GM21619 (cell line): ENCODE data around the gene SF3A2.

Source experiments
- ATAC-seq: cut with Tn5 transposase; IDR thresholded peaks from one replicate; pipeline ENCODE4 v1.9.1; 2021; ENCODE audit not compliant: unreplicated experiment

Gene SF3A2

DNA sequence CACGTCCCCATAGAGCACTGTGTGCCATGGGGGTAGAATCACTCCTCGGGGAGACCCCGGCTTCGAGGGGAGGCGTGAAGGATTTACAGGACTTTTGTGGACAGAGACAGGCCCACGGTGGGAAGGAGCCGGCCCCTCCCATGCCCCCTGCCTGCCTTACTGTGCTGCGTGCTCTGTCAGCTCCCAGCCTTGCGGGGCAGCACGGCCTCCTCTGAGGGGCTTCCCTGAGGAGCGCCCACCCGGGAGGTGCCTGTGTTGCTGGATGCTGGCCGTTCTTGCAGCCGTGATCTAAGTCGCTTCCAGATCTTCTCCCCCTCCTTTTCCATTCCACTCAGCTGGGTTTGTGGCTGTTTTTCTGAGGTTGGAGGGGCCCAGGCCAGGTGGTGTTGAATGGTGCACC, 29.6 kb upstream of the SF3A2 start:
- ATAC-seq: no peak

DNA sequence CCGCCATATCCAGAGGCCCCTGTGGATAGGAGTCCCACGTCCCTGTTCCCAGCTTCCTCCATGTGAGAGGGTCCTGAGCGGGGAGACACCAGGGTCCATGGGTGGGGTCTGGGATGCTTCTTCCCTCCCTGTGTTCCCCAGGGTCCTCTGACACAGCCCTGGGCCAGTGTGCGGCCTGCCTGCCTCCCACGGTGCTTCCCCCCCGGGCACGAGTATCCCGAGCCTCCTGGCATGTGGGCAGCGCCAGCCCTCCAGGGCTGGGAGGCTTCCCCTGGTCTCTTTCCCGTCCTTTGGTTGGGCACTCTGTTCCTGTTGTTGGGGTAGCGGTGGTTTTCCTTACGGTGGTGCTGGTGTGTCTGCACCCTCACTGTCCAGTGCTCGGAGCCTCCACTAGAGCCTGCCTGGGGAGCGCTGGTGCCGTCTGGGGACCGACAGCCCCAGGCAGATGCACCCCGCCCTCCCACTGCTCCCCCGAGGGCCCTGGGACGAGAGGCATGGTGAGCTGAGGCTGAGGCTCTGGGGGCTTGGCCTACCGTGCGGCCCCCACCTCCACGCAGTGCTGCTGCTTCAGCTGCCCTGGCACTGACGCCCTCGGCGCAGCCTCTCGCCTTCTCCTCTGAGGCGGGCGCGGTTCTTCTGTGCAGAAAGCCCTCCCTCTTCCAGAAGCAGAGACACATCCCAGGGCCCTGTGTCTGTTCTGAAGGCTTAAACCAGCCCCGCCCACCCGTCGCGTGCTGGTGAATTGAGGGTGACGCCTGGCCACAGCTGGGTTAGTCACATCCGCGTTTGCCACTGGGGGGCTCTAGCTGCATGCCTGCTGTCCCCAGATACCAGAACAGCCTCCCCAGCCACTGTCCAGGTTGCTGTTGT, 28.4 kb upstream of the SF3A2 start:
- no peak for ATAC-seq

DNA sequence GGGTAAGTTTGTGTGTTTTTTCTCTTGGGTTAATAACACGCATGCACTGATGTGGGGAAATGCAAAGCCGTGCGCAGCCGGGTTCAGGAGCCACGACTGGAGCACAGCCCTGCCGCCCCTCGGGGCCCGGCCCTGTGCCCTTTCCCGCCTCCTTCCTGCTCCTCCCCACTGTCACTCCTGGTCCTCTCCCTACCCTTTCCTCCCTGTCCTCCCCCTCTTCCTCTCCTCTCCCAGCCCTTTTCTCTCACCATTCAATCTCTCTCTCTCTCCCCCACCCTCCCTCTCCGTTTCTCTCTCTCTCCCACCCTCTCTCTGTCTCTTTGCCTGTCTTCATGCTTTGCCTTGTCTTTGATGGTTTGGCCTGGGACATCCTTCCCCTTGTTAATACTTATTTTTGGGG, 27.6 kb upstream of the SF3A2 start:
- ATAC-seq: no peak

DNA sequence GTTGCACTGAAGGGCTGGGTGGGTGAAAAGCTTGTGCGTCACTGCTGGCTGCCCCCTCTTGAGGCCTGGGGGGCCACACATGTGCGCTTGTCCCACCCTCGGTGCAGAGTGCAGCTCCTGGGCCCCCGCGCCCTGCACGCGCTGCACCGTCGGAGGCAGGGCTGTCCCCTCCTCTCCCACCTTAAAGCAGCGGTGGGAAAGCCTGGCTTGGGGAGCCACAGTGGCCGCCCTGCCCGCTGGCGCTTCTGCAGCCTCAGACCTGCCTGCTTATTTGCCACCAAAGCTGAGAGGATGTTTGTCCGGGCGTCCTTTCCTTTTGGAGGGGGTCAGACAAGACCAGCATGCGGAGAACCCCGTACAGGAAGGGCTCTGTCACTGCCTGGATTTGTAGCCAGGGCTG, 27.2 kb upstream of the SF3A2 start:
- no peak for ATAC-seq

DNA sequence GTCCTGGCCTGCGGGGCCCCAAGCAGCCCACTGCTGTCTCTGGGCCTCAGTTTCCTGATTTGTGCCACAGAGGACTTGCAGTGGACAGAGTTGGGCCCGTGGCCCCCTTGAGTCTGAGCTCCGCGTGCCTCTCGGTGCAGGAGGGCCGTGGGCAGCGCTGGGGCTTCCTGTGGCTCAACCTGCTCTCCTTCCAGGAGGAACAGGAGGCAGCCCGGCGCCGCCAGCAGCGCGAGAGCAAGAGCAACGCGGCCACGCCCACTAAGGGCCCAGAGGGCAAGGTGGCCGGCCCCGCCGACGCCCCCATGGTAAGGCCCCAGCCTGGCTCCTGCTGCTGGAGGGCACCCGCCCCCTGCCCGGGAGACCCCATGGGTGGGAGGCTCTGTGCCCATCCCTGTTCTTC, 26.4 kb upstream of the SF3A2 start:
- ATAC-seq: no peak

DNA sequence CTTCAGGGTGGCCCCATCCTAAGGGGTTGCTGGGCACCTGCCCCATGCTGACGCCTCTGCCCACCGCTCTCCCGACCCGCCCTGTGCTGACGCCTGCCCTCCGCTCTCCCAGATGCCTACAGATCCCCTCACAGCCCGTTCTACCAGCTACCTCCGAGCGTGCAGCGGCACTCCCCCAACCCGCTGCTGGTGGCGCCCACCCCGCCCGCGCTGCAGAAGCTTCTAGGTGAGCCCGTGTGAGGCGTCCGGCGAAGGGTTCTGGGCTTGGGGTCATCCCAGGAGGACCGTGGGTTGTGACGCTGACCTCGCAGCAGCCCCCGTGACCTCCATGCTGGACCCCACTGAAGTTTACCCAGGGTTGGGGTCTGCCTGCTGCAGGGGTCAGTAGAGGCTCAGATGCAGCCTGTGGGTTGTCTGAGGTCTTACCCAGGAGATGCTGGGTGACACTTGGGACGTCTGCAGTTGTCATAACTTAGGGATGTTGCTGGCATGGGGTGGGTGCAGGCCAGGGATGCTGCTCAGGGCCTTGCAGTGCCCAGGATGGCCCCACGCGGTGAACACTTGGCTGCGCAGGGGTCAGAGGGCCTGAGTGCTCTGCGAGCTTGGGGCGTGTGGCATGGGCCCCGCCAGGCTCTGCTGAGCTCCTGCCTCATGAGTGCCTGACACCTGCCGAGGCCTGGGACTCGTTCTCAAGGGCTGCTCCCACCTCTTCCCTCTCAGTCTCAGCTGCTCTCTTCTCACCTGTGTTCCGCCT, 25.5 kb upstream of the SF3A2 start:
- ATAC-seq: no peak

DNA sequence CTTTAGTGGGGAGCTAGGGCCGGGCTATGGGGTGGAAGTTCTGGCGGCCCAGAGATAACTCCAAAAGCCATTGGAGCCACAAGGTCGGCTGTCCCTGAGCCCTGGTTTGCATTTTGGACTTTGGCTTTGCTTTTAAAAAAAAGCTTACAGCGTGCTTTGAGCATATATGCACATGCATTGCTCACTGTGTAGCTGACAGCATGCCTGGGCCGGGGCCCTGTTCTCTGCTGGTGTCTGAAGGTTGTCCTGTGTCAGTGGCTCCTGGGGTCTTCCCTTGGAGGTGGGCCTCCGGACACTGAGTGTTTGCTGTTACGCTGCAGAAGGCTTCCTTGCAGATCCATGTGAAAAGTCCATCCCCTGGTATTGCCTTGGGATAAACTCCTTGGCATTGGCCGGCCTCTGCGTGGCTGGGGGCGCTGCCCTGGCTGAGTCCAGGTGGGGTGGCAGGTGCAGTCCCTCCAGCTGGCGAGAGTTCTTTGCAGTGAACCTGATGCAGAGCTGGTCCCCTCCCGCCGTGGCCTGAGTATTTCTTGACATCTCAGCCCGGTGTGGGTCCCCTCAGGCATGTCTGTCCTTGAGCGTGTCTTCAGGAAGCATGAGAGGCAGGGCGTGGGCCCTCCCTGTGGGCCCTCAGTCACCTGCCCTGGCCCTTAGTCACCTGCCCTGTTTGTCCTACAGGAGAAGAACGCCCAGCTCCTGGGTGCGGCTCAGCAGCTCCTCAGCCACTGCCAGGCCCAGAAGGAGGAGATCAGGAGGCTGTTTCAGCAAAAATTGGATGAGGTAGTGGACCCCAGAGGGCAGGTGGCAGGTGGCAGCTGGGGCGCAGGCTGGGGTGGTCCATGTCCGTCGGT, 23.5 kb upstream of the SF3A2 start:
- ATAC-seq: no peak

DNA sequence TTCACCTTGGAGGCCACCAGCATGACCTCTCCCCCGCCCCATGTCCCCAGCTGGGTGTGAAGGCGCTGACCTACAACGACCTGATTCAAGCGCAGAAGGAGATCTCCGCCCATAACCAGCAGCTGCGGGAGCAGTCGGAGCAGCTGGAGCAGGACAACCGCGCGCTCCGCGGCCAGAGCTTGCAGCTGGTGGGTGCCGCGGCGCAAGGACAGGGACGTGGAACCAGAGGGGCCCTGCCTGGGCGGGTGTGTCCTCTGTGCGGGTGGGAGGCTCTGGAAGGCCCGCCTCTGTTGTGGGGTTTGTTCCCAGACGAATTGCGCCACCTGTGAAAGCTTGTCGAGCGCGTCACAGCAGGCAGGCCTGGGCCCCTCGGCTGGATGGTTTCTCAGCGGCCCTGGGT, 22.8 kb upstream of the SF3A2 start:
- no peak for ATAC-seq

DNA sequence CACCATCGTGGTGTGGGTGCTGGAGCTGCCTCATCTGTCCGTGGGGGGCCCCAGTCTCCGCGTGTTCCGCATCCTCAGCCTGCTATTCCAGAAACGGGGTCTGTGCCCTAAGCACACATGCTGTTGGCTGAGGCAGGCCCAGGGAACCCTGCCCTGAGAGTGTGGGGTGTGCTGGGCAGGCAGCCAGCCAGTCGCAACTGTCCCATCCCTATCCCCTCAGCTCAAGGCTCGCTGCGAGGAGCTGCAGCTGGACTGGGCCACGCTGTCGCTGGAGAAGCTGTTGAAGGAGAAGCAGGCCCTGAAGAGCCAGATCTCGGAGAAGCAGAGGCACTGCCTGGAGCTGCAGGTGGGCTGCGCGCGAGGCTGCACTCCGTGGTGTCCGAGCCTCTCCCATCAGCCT, 22.4 kb upstream of the SF3A2 start:
- ATAC-seq: no peak

DNA sequence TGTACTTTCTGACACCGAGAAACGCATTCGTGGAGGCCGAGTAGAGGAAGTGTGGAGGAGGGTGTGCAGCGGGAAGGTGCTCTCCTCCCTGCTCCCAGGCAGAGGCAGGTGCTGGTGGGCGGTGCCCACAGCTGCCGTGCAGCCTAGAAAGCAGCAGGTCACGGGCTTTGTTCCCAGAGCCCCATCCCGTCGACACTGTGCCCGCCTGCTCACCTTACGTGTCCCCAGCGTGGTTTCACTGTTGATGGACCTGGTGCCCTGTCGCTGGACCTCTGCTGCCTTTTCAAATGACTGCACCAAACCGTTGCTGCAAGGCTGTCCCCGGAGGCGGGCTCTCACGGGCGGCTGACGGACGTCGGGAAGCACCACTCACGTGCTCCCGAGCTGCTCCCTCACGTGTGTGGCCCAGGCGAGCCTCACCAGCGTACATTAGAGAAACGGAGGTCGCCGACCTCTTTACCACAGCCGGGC, 21.3 kb upstream of the SF3A2 start:
- no peak for ATAC-seq

DNA sequence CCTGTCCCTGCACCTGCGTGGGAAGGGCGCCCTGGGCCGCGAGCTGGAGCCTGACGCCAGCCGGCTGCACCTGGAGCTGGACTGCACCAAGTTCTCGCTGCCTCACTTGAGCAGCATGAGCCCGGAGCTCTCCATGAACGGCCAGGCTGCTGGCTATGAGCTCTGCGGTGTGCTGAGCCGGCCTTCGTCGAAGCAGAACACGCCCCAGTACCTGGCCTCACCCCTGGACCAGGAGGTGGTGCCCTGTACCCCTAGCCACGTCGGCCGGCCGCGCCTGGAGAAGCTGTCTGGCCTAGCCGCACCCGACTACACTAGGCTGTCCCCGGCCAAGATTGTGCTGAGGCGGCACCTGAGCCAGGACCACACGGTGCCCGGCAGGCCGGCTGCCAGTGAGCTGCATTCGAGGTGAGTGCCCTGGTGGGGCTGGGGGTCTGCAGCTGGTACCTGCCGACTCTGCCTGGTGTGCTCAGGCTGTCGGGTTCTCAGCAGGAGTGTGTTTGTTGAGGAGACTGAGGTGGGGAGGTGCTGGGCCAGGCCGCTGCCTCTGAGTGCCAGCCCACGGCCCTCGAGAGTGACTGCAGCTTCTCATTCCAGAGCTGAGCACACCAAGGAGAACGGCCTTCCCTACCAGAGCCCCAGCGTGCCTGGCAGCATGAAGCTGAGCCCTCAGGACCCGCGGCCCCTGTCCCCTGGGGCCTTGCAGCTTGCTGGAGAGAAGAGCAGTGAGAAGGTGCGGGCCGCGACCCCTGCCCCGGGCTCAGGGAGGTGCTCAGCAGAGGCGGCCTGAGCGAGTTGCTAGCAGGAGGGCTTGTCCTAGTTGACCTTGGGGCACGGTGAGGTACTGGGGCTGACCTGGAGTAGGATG, 20.0 kb upstream of the SF3A2 start:
- no peak for ATAC-seq

DNA sequence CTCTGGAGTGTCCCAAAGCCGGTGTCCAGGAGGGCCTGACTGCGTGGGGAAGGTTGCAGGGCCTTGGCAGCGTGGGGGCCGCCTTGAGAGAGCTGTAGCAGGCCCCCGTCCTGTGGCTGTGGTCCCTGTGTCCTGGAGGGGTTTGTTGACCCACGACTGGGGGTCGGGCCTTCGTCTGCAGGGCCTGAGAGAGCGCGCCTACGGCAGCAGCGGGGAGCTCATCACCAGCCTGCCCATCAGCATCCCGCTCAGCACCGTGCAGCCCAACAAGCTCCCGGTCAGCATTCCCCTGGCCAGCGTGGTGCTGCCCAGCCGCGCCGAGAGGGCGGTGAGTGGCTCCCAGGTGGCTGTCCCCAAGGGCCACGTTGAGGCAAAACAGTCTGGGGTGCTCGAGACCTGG, 19.0 kb upstream of the SF3A2 start:
- ATAC-seq: no peak

DNA sequence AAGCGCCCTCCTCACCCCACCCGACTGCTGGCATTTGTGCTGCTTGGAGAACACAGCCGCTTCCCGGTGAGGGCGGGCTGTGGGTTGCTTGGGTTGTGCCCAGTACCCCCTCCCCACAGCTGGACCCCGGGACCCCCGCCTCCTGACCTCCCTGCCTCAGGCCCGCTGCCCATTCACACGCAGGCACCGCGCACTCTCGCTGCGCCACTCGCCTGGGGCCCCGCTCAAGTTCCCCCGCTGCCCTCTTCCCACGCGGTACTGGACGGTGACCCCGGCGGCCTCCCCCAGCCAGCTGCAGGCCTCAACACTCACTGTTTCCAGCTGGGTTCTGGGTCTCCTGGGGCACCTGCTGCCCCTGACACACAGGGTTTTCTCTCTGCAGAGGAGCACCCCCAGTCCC, 16.9 kb upstream of the SF3A2 start:
- ATAC-seq: no peak

DNA sequence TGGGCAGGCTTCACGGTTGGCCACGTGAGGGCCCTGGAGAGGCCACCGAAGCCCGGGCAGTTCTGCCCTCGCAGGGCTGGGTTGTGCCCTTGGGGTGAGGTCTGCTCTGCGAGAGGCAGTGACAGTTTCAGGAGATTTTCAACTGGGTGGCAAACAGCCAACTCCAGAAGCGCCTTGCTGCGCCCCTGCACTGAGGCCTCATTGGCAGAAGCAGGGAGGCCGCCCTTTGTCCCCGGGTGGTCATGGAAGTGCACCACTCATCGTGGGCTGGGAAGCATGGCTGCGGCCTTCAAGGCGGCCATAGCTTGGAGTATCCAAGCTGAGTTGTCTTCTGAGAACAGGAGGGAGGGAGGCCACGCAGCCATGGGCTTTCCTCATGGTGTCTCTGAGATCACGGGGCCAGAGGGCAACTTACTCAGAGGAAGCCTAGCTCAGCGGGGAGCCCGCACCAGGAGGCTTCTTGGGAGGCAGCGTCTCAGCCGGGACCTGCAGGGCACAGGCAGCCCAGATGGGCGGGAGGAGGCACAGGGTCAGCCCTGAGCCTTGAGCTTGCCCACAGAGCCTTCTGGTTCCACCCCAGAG, 15.3 kb upstream of the SF3A2 start:
- no peak for ATAC-seq

DNA sequence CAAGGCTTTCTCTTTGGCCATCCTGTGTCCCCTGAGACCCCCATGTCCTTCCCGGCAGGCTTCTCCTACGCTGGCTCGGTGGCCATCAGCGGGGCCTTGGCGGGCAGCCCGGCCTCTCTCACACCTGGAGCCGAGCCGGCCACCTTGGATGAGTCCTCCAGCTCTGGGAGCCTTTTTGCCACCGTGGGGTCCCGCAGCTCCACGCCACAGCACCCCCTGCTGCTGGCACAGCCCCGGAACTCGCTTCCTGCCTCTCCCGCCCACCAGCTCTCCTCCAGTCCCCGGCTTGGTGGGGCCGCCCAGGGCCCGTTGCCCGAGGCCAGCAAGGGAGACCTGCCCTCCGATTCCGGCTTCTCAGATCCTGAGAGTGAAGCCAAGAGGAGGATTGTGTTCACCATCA, 14.7 kb upstream of the SF3A2 start:
- ATAC-seq: no peak

DNA sequence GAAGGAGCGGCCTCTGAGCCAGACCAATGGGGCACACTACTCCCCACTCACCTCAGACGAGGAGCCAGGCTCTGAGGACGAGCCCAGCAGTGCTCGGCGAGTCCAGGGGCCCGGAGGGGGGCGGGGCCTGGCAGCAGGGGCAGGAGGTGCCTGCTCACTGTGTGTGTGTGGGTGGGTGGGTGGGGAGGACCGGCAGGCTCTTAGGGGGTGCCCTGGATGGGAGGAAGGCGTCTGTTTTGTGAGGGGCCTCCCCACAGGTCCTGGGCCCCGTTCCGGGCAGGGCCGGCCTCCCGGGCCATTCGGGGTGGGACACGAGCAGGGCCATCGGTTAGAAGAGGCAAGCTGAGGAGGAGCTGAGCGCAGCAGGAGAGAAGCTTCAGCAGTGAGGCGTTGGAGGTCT, 13.2 kb upstream of the SF3A2 start:
- no peak for ATAC-seq

DNA sequence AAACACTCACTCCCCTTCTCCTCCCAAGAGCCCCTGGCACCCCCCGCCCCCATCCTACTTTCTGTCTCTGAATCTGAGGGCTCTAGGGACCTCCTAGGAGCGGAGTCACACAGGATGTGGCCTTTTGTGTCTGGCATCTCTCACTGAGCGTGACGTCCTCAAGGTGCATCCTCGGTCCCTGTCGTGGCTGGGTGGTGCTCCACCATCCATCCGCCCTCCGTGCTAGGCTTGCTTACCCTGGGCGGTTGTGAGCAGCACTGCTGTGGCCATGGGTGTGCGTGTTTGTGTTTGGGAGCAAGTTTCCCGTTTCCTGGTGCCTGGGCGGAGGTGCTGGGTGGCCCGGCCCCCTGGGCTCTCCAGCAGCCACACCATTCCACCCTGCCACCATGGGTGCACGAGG, 12.7 kb upstream of the SF3A2 start:
- peak; percentile 52 for ATAC-seq

DNA sequence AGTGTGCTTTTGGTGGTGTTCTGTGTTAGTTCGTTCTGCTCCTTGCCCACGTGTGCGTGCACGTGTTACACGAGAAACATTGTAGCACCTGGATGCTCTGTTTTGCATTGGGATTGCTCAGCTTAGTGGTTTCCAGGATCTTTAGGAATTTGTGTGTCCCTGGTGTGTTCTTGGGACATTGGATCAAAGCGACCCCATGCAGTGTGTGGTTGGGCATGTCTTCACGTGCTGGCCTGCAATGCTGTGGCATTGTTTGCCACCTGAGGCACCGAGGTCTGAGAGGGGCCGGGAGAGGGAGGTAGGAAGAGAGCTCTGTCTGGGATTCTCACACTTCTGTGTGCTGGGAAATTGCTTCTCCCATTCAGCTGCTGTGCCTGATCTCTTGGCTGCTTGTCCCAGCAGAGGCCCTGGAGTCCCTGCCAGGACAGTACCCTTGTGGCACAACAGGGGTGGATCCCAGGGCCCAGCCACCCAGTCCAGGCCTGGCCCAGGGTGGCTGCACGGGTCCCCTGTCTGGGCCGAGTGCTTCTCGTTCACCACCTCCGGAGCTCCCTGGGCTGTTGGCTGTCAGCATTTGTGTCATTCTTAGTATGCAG, 11.8 kb upstream of the SF3A2 start:
- ATAC-seq: no peak

DNA sequence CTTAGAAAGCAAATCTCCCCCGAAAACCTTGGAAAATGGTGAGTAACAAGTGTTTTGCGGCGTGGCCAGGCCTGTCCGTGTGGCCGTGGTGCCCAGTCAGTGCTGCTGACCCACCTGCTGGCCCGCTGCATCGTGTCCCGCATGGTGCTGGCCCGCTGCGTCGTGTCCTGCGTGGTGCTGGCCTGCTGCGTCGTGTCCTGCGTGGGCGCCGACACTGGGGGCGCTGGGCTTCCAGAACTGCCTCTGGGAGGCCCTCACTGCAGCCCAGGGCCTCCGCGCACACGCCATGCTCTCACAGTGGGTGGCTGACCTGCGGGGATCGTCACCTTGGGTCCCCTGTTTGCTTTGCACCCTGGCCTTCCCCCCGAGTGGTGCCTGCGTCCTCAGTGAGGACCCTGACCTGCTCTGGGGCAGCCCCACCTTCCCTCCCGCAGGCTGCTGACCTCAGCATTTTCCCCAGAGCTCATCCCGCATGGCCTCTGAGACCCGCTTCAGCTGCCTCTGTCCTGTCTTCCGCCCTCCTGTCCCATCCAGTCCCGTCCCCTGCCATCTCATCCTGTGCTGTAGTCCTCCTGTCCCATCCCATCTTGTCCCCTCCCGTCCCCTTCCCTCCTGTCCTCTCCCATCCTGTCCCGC, 11.1 kb upstream of the SF3A2 start:
- no peak for ATAC-seq
